Measurements from ENCODE around the gene SKI.
A peak's percentile ranks its signal among the peaks of the same experiment; 100 is the strongest.

Gene SKI

DNA sequence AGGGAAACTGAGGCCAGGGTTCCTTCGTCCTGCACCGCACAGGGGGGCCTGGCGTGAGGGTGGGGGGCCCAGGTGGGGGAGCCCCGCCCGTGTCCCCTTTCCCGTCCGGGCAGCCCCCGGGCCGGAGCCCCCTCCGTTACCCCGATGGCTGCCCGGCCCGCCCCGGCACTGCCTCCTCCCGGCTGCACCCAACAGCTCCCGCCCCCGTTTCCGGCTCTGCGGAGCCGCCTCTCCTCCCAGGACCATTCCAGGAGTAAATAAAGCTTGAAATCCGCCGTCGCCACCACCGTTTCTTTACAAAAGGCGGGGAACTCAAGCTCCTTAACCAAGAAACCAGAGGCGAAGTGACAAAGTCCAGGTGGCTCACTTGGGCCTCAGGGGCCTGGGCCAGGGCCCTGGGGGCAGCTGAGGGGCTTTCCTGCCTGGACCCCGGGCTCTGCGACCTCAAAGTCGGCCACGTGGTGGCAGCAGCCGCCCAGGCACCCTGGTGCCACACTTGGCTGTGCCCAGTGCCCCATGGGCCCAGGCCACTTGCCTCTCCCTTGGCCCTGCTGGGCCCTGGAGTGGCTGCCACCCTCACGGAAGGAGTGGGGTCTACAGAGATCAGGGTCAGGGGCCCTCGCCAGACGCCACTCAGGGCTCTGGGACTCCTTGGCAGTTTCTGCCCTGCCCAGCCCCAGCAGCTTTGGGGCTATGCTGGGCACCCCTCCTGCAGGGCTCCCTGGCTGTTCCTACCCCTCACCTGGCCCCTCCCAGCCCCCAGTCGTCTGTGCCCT is 33.0 kb upstream of the SKI start:
- DNase-seq: peak; percentile 59 to 89

DNA sequence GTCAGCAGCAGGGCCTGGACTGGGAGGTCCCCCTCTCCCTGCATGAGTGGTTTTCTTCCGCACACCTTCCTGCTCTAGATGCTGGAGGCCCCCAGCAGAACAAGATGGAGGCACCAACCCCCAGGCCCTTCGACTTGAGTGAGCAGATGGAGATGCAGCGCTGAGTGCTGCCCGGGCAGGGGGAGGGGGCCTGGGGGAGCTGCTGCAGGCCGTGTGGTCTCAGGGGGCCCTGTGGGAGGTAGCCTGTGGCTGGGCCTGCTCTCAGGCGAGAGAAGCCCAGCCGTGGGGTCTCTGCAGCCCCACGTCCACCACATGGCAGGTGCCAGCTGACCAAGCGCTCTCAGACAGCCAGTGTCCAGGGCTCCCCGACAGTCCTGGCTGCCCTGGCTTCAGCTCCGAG is 32.3 kb upstream of the SKI start:
- no peak for DNase-seq

DNA sequence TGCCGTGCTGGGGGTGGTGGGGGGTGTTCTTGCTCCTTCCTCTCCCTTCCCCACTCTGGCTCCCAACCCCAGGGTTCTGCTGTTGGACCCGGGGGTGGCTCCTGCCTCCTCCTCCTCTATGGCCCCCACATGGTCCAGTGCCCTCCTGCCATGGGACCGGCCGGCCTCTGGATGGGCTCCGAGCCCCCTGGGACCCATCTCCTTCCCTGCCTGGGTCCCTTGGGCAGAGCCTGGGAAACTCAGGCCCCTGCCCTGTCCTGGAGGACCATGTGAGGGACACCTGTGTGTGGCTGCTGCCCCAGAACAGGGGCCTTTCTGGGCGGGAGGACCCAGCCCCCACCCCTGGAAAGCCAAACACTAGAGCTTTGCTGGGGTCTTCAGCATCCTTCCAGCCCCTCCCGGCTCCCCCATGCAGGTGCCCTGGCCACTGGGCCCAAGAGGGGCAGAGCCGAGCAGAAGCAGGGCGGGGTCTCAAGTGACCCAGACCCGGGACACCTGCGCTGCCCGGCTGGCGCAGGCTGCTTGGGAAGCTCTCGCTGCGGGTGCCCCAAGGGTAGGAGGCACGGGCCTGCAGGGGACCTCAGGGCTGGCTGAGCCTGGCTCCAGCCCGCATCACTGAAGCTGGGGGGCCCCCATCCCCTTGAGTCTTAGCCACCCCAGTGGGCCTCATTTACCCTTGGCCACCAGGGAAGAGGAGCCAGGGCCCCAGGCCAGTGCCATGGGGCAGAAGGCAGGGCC is 31.0 kb upstream of the SKI start:
- no peak for DNase-seq

DNA sequence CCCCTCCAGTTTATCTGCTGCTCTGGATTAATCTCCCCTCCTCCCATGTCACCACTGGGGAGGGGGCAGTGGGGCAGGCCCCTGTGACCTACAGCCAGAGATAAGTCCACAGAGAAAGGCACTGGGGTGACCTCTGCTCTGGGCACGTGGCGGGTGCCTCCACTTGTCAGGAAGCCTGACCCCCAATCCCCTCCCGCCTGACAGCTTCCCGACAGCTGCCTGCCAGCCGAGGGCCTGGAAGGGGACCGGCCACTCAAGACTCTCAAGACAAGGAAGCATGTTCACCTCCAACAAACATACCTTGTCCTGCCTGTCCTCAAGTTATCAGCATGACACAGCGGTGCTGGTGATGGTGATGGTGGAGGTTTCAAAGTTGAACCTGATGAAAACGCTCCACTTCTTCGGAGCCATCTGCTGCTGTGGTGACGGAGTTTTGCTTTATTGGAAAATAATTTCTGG is 30.4 kb upstream of the SKI start:
- no peak for DNase-seq

DNA sequence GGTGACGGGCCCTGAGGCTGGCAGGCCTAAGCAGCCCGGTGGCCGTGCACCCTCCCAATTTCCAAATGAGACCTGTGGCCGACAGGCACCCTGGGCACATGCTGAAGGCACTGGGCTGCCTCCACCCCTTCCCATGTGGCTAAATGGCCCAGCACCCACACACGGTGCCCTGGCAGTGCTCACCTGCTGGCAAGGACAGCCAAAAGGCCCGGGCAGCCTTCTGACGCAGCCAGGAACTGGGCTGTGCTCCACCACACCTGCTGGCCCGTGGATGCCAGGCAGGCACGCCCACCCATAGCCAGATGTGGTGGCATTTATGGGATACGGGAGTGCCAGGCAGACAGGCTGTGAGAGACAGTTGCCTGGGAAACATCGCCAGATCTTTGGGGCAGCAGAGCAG is 29.5 kb upstream of the SKI start:
- DNase-seq: no peak

DNA sequence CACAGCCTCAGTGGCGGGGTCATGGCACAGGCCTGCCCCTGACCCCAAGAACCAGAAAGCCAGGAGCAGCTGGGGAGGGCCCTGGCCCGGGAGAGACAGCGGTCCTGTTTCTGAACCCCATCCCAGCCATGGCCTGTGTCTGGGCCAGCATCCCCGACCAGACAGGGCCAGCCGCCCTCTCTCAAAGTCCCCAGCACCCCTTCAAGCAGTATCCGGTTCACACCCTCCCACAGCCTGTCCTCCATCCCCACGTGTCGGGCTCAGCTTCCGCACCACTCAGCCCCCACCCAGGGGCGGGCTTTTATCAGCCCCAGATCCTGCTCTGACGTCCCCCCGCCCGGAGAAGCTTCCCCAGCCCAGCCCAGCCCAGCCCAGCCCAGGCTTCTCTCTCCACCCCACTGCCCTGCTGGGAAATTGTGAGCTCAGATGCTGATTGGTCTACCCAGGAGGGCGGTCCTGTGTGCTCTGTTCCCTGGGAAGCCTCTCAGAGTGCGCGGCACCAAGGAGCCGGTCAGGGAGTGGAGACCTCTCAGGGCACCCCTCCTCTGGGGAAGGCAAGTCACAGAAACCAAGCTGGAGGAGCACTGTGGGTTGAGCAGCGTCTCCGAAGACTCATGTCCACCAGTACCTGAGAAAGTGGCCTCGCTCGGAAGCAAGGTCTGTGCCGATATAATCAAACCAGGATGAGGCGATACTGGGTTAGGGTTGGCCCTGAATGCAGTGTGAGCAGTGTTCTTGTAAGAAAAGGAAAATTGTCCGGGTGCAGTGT is 28.9 kb upstream of the SKI start:
- DNase-seq: peak; percentile 44 to 90

DNA sequence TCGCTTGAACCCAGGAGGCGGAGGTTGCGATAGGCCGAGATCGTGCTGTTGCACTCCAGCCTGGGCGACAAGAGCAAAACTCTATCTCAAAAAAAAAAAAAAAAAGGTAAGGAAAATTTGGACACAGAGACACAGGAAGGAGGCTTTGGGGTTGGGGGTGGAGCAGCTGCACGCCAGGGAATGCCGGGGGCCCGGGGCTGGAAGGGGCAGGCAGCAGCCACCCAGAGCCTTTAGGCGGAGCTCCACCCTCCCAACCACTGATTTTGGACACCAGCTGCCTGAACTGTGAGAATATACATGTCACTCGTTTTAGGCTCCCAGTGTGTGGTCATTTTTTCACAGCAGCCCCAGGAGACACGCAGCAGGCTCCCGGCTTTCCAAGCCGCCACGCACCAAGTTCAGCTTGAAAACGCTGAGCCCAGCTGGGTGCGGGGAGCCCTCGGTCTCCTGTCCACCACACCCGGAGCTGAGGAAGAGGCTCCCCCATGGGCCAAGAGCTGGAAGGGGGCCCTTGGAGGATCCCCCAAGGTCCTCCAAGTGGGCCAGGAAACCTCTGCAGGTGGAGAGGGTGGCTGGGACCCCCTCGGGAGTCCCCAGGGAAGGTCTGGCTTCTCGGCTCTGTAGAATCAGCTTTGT is 27.7 kb upstream of the SKI start:
- DNase-seq: no peak

DNA sequence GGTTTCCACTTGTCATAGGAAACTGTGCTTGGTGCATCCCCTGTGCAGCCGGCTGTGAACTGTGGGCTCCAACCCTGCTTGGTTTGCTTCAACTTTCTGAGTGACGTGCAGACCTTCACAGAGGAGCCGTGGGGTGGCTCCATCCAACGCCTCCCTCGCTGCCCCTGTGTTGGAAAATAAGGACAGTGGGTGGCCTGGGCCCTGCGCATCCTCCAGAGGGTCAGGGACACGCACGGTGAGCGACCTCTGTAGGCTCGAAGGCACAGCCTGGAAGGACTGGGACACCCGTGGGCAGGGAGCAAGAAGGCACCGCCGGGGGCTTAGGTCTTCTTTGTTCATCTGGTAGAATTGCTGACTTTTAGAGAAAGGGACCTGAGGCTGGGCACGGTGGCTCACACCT is 27.1 kb upstream of the SKI start:
- DNase-seq: no peak

DNA sequence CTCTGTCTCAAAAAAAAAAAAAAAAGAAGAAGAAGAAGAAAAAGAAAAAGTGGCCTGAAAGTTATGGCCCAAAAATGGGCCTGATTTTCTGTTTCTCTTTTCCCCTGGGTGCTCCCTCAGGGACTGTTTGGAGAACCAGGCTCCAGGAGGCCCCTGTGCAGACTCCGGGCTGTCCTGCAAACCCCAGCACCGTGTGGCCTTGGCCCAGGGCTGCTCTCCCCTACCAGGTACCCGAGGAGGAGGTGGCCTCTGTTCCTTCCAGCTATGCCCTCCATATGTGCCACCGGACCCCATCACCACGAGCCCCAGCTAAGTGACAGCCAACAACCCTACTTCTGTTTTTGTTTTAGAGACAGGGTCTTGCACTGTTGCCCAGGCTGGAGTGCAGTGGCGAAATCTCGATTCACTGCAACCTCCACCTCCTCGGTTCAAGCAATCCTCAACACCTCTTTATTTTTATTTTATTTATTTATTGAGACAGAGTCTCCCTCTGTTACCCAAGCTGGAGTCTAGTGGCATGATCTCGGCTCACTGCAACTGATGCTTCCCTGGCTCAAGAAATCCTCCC is 26.0 kb upstream of the SKI start:
- DNase-seq: no peak

DNA sequence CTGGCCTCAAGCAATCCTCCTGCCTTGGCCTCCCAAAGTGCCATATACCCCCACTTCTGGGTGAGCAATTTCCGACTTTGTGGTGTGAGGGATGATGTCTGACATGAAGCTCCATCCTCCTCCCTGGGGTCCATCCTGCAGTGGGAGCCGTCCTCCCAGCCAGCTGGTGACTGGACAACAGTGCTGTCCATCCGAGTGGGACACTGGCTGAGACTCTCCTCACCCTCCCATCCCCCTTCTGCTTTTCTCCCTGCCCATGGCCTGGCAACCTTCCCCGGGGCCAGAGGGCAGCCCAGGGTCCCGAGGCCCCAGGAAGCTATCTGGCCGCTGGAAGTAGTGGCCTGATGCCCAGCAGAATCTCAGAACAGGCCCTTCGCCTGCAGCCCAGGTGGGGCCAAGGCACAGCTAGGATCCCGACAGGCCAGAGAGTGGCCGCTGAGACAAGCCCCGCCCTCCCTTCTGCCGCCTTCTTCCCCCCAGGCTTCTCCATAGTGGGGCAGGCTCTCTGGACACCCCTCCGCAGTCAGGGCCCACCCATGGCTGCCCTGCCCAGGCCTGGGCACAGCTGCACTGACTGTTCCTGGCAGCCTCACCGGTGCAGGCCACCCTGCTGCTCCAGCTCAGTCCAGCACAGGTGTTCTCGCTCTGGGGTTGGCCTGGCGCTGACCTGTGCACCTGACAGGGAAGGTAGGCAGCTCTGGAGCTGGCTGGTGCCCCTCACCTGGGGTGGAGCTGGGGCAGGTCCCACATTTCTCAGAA is 25.1 kb upstream of the SKI start:
- no peak for DNase-seq

DNA sequence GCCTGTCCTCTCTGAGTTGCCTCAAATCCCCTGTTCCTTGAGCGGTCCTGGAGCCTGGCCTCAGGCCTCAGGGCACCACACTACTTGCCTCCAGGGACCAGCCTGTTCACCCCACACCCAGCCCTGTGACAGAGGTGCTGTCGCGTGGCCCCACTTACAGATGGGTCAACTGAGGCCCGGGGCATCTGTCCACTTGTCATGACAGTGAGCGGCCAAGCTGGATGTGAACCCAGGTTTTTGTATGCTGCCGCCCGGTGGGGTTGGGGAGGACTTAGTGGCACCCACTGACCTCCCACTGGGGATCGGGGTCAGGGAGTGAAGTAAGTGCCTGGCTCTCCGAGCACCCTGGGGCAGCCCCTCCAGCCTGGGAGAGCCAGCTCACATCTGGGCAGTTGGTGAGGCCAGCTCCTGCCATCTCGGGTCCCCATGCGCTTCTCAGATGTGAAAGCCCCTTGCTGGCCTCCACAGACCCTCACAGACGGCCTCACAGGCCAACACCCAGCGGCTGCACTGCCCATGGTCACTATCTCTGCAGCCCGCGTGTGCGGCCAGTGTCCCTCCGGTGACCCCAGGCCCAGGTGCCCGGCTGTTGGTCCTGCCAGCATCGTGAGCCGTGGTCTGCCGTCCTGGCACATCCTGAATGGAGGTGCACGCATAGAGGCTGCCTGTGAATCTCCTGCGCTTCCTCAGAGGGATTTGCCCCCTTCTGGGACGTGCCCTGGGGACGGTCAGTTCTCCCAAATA is 24.3 kb upstream of the SKI start:
- no peak for DNase-seq

DNA sequence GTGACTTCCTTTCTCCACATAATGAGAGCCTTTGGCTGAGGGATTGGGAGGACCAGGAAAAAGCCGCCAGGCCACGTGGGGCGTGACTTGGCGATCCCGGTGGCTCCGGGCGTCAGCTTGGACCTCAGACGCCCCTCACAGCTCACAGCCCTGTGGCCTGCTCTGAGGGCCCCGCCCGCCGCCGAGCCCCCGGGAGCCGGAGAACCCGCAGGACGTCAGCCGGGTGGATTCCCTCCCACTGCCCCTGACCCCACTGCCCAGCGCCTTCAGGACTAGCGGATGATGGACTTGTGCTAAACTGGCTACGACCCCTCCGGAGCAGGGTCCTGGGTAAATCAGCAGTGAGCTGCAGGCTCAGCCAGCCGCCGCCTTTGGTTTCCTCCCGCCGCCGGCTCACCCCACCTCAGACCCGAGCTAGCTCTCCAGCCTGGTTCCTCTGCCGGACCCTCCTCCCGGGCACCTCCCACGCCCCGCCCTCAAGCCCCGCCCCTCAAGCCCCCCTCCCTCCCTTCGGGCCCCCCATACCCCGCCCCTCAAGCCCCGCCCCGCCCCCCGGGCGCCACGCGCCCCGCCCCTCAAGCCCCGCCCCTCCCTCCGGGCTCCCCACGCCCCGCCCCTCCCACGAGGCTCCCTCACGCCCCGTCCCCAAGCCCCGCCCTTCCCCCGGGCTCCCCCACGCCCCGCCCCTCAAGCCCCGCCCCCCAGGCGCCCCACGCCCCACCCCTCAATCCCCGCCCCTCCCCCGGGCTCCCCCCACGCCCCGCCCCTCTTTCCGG is 23.5 kb upstream of the SKI start:
- peak; percentile 20 to 92 for DNase-seq

DNA sequence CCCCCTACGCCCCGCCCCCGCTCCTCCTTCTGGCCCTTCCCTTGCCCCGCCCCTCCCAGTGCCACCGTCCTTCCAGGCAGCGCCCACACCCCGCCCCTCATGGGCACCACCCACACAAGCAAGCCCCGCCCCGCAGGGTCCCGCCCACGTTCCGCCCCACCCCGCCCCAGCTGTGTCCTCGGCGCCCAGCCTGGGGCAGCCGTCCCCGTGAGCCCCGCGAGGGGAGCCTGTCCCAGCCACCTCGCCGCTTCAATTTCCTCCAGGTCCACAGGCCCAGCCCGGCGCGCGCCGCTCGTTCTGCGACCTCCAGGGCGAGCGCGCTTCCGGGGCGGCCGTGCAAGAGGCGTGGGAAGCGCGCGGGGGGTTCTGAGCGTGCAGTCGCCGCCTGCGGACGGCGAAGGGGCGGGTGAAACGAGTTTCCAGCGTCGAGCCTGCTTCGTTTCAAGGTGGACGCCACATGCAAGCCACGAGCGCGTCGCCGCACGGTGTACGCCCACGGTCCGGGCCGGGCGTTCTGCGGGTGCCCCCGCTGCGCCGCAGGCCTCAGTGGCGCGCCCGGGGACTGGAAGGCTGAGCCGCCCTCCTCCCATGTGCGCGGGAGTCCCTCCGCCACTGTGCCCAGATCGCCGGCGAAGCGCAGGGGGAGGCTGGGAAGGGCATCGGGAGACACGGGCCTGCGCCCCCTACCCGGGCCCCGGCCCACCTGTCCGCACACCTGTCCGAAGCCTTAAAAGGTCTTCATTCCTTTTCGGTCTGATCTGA is 22.7 kb upstream of the SKI start:
- DNase-seq: peak; percentile 63 to 96

DNA sequence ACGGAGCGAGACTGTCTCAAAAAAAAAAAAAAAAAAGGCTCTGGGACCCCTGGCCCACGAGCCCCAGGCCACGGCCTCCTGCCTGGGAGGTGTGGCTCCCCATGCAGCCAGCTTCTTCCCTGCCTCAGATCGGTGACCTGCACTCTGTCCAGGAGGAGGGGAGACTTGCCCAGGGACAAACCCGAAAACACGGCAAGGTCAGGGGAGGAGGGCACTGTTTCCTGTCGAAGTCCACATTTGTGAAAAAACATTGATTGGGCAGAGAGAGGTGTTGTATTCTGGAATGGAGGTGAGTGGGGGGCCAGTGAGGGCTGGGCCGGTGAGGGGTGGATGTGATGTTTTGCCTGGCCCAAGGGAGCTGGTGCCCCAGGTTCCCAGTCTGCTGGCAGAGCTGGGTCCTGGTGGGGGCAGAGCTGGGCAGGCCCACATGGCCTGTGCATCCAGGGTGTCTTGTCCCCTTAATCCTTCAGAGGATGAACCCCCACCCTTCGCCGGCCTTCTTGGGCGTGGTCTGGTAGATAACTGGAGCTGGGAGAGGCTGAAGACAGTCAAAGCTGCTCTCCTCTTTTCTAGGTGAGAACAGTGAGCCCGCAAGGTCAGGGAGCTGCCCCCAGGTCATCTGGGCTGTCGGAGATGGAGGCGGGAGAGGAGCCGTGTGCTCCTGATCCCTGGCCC is 21.2 kb upstream of the SKI start:
- no peak for DNase-seq

DNA sequence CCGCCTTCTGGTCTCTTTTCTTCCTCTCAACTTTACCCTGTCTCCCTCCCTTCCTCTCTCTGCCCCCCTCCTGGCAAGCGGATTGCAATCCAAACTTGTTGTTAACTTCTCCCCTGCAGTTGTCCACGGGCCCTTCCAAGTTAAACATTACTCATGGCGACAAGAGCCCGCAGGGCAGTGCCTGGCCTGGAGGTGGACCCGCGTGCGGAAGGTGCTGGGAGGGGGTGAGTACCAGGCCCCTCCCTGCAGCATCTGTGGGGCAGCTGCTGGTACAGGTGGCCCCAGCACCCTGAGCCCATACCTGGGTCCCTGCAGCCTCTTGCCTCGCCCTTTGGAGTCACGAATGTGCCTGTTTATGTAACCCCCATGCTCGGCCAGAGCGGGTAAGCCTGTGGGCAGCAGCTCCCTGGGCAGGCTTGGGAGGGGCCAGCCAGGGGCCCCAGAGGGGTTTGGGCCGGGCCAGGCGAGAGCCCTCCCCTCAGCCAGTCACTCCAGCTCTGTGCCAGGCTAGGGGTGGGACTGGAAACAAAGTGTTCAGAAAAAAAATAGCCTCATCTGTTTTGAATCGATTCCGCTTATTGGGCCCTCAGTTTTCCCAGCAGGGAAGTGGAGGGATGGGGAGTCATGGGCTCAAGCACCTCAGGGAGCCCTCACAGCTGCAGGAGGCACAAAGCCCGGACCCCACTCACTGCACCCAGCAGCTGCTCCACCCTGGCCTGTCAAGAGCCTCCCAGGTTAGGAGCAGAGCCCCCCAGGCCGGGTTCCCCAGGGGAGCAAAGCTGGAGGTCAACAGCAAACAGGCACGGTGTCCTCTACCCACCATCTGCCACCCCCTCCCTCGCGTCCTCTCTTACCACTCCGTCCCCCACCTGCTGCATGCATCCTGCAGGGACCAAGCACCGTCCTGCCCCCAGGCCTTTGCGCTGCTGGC is 19.5 kb upstream of the SKI start:
- no peak for DNase-seq

DNA sequence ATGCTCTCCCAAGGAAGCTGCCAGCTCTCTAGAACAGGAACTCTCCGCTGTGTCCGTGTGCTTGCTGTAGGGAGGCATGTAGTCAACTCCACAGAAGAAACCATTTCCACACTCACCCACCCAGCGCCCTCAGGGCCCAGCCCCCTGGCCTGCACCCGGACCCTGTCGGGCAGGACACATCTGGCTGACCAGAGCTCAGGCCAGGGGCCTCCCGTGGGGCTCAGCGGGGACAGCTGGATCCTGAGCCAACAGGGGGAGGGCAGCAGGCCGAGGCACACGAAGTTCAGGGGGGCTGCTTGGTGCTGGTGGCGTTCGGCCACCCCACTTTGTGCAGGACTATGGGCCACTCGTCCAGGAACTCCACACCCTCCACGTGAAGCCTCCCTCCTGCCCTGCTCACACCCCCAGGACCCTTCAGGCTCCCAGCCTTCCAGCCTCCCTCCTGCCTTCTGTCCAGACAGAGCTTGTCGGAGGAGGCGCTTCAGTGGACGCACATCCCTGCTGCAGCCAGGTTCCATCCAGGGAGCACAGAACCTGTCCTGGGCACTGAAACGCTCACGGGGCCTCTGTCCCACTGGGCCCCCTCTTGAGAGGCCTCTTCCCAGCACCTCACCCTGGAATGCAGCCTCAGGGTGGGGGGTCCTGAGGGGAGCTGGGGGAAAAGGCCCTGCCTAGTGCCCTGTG is 18.6 kb upstream of the SKI start:
- no peak for DNase-seq

DNA sequence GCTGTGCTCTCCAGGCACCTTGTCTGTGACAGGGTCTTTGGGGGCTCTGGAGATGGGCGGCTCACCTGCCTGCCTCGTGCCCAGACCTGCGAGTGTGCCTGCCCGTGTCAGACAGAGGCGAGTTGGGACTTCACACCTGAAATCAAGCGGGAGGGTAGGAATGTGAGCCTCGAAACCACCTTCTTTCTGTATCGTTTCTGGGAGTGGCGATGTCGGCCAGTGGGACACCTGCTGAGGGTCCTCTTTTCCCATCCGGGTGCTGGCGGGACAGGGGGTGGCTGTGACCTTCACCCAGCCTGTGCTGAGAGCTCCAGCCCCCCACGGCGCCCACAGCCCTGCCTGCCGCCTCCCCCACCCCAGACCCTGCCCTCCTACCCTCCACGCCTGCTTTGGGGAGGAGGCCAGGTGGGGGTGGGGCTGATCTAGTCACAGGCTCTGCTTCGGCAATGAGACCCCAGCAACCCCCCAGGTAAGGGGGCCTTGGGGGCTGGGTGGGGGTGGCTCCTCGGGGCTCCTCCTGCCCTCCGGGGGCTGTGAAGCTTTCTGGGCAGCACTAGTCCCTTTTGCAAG is 17.9 kb upstream of the SKI start:
- no peak for DNase-seq
